SH-SY5Y (cell line): ENCODE measurements around the gene PCBP4.

Source experiments
- GATA2 ChIP-seq: IDR thresholded peaks from 2 replicates; pipeline ENCODE4 v1.6.1; 2011; ENCODE audit warnings: mild to moderate bottlenecking, low read depth, low read length
- GATA3 ChIP-seq: IDR thresholded peaks from 2 replicates; pipeline ENCODE4 v1.6.1; 2011; ENCODE audit warnings: low read depth, mild to moderate bottlenecking, low read length, moderate library complexity

PCBP4 gene

DNA sequence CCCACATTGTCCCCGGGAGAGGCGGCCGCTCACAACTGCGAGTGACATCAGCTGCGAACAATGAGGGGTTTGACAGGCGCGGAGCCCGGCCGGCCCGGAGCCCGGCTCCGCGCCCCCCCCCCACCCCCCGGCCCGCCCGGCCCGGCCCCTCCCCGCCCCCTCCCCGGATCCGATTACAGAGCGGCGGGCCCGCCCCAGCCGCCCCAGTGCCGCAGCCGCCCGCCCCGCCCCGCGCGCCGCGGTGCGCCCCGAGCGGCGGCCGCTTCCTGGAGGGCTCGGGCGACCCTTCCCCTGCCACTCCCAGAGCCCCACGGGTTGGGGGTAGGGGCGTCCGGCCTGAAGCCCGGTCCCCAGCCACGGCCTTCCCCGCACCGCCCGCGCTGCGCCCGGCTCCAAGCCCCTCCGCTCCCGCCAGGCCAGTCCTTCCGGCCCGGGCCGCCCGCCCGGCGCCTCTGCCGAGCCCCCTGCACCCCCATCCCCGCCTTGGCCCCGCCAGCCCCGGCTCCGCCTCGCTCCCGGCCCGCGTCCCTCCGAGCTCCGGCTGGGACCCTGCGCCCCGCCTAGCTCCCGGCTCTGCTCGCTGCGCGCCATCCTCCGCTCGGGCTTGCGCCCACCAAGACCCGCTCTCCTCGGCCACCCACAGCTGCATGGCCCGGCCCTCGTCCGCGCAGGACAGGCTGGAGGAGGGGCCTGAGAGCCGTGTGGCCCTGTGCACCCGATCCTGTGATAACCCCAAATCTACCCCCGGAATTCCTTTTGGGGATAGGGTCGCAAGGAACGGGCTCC lies at the start of gene PCBP4:
Gene PCBP4 (minus strand): TSS at position 71 of the 786 bp plus-strand sequence. CDS start 6,214 bp downstream, outside the sequence.
- no peak for TF ChIP-seq GATA2
- TF ChIP-seq GATA3, result no peak

DNA sequence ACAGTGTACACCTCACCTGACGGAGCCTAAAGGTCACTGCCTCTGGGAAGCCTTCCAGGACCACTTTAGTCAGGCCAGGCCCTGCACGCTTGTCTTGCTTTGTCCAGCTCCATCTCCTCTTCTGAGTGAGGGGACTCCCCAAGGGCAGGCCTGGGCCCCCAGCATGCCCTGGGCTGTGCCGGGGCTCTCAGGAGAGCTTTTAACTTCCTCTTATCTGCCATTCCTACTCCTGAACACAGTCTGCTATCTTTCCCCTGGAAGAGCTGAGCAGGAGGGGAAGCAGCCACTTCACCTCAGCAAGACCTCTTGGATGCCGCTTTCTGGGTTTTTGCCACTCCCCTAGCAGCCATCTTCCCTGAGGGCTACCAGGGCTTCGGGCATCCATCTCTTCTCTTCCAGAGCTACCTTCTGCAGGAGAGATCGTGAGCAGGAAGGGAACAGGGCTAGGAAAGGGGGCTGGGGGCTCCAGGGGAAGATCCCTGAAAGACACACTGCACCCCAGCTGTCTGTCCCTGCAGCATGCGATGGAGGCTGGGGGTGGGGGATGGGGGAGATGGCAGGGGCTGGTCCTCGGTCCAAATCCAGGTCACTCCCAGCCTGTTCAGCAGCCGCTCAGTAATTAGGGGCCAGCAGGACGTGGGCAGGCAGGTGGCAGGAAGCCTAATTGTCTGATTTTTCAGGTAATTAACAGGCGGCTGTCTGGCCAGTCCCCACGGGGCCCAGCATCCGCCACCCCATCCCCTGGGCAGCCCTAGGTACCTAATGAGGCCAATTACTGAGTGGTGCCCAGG lies 48.4 kb upstream of the PCBP4 start:
- TF ChIP-seq GATA2 (no peak), GATA3 (no peak)

DNA sequence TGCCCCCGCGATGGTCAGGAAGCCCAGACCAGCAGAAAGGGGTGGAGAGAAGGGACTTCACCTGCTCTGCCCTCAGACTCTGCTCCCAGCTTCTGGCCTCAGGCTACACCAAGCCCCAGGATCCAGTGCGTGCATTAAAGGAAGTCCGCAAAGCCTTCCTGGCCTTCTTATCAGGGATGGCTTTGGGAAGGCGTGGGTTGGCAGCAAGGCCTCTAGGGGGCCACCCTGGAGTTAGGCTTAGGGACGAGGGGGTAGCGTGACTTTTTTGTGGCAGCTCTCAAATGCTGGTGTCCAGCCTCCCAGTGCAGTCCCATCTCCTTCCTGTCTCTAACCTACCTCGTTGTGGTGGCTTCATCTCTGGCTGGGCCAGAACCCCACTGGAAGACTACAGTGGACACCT lies 47.4 kb upstream of the PCBP4 start:
- TF ChIP-seq GATA3 (no peak), GATA2 (no peak)

DNA sequence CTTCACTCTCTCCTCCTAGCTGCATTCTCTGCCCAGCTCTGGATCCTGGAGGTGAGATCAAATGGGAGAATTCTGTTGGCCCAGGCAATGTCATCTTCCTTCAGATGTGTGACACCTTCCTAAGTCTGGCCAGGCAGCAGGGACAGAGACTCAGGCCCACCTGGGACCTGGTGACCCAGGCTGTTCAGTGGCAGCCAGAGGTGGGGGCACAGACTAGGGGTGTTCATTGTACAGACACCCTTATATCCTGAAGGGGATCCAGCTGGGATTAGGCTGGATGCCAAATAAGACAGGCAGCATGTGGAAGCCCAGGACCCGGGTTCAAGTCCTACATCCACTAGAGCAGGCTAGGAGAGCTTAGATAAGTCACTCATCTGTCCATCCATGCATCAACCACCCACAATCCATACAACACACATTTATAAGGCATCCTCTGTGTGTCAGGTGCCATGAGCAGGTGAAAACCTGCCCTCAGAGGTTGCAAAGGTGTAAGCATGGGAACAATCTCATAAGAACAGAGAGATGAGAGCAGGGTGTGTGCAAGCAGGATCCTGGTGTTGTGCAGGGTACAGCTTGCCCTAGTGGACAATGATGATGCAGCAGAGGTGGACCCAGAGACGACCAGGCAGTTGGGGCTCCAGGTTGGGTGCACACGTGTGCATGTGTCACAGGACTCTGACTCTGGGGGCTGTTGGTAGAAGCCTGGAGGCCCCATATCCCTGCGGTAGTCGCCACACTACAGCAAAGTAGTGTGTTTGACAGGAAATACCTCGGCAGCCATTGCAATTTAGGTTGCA lies 46.7 kb upstream of the PCBP4 start:
- no peak for TF ChIP-seq GATA2
- no peak for TF ChIP-seq GATA3

DNA sequence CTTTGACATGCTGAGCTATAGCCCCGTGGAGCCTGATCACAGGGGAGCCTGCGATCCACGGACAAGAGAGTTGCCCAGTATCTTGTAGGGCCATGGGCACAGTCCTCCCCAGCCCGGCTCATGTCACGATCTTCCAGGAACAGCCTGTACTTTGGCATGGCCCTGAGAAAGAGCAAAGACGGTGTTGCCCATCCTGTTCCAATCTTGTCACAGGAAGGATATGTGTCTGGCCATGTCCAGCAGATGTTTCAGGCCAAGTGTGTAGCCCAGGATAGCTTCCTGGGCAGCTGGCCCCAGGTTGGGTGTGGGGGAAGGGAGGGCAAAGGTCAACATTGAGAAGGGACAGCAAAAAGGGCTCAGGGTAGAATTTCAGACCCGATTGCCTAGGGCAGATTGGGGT lies 45.4 kb upstream of the PCBP4 start:
- no peak for TF ChIP-seq GATA2

DNA sequence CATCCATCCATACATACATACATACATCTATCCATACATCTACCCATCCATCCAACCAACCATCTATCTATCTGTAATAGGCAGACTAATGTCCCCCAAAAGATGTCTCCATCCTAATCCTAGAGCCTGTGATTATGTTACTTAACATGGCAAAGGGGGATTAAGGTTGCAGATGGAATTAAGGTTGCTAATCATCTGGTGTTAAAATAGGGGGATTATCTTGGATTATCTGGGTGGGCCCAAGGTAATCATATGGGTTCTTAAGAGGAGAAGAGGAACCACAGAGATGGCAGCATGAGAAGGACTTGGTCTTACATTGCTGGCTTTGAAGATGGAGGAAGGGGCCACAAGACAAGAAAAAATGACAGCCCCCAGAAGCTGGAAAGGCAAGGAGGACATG lies 43.2 kb upstream of the PCBP4 start:
- TF ChIP-seq GATA2 (no peak), GATA3 (no peak)

DNA sequence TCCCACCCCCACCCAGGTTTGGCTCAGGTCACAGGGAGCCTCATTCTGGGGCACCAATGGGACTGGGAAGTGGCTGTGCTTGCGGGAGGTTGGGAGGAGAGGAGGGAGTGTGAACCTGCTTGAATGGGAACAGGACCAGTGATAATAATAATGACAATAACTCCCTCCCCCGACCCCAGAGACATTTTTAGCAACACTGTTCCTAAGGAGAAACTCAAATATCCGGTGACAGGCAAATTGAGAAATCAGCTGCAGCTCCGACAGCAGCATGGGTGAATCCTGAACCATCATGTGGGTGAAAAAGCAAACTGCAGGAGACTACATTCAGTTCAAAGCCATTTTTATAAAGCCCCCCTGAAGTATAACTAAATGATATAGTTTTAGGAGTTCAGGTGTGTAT lies 40.0 kb upstream of the PCBP4 start:
- TF ChIP-seq GATA2 (no peak), GATA3 (no peak)

DNA sequence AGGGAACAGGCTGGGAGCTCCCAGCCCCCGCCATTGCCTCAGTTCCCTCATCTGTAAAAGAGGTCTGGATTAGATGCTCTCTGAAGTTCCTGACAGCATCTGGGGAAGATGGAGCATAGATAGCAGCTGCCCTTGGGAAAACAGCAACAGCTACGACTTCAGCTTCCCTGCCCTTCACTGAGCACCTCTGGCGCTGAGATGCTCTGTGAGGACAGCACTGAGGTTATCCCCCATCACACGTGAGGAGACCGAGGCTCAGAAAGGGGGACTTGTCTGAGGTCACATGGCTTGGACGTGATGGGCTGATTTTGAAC lies 39.5 kb upstream of the PCBP4 start:
- TF ChIP-seq GATA2, result peak; percentile 73
- TF ChIP-seq GATA3, result no peak

DNA sequence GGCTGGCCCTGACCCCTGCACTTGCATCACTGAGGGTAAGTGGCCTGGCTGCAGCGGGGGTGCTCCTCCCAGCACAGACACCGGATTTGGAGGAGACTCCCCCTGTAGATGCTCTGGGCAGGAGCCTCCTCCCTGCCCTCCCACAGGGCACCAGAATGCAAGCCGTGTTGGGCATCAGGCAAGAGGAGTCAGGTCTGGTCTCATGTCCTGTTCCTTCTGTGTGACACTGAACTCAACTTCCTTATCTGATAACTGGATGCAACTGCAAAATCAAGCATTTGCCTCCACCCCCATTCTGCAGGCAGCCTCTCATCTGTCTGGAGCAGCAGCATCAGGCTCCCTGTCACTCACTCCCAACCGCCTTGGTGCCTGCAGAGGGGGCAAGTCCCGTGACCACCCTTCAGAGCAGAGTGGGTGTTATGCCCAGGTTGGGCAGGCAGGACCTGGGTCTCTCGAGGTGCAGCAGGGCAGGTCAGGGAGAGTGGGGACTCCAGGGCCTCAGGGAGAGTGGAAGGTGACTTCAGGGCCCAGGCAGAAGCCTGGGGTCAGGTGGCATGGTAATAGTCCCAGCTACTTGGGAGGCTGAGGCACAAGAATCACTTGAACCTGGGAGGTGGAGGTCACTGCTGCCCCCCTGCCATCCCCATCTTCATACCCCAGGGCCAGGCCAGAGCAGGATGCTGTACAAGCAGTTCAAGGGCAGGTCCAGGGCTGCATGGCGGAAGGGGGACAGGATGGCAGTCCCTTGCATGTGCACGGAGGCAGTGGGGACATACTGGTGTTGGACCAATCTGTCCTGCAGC lies 39.0 kb upstream of the PCBP4 start:
- peak; percentile 75 for TF ChIP-seq GATA2
- TF ChIP-seq GATA3, result no peak

DNA sequence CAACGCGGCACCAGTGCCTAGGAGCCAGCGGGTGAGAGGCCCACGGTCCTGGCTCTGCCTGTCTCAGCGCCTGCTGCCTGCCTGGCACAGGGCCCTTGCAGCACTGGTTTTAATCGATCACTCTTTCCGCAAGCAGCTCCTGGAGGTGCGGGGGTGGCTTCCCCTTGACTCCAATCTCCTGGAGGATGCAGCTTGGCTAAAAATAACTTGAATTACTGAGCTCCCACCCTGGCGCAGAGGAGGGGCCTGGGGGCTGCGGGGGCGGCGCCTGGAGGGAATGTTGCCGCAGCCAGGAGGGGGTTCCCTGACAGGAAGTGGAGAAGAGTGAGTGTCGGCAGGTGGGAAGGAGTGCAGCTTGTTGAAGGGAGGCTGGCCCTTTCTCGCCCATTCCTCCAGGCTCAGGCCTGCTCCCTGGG lies 38.3 kb upstream of the PCBP4 start:
- TF ChIP-seq GATA2 (no peak), GATA3 (no peak)

DNA sequence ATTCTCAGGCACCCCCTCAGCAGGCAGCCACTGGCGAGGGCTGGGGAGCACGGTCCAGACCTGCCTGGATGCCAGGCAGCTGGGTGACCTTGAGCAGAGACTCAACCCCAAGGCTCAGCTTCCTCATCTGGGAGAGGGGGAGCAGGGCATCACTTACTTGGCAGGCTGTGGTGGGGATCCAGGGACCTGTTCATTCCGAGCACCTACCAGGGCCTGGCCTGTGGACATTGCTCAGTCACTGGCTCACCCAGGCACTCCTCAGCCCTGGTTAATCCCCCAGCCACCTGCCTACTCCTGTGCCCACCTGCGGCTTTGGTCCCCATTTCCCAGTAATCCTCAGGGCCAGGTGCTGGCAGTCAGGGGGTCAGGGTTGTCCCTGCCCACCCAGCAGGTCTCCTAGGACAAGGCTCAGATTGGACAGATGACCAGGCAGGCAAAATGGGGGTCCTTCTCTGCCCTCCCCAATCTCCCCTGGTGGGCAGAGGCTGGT lies 37.7 kb upstream of the PCBP4 start:
- TF ChIP-seq GATA3 (no peak), GATA2 (no peak)

DNA sequence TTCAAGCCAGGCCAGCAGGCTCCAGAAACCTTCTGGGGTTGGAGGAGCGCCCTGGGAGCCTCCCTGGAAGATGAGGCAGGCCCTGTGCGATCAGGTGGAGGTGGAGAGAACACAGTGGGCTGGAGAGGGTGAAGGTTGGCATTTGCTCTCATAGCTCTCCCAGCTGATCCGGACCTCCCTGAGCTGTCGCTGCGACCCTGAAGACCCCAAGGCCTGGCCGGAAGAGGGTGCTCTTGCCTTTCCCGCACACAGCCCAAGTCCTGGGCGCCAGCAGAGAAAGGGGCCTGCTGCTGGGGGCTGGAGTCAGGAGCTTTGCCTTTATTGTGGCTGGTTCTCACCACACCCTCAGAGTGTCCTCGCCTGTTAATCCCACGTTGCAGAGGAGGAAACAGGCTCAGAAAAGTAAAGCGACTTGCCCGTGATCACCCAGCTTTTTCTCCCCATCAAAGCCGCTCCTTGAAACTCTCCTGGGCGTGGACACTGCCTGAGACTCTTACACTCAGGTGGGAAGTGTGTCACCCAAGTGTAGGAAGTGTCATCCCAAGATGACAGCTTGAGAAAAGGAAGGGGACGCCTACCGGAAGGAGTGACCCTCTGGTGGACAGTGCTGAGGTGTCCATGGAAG lies 37.0 kb upstream of the PCBP4 start:
- TF ChIP-seq GATA3 (no peak), GATA2 (no peak)

DNA sequence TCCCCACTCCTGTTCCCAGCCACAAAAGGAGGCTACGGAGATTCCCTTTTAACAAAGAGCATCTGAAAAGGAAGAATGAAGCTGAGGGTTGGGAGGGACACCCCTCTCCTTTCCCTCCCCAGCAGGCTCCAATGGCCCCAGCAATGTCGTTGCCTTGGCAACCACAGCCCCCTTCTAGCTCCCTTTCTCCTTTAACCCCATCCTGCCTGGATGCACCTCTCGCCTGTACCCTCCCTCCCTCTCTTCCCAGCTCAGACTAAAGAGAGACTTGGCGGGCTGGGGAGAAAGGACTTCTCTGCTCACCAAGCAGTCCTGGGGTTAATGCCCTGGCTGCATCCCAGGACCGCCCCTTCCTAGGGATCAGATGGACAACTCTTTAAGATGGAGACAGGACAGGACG lies 35.5 kb upstream of the PCBP4 start:
- no peak for TF ChIP-seq GATA3
- TF ChIP-seq GATA2, result no peak
